T-helper 2 cell treated with Interferon-gamma antibody and Interleukin-4, amounts not matched to agents 5 μg/mL and 100 μg/mL, for 36 hours (primary cell): ENCODE results near the gene SDK2.

ENCODE experiments used
- DNase-seq: peaks from one replicate; pipeline ENCODE4 v3.0.0; 2021; ENCODE audit warnings: low spot score
- H3K27ac Mint-ChIP-seq: one replicate; pipeline ENCODE4 v1.8.0; 2021; ENCODE audit warnings: mild to moderate bottlenecking, mixed read lengths
- H3K27me3 Mint-ChIP-seq: one replicate; pipeline ENCODE4 v1.8.0; 2021; ENCODE audit warnings: low read depth, mixed read lengths
- H3K36me3 Mint-ChIP-seq: one replicate; pipeline ENCODE4 v1.8.0; 2021; ENCODE audit warnings: low read depth, mixed read lengths
- H3K4me1 Mint-ChIP-seq: one replicate; pipeline ENCODE4 v1.8.0; 2021; ENCODE audit warnings: low read depth, mixed read lengths
- H3K4me3 Mint-ChIP-seq: one replicate; pipeline ENCODE4 v1.8.0; 2022; ENCODE audit warnings: mild to moderate bottlenecking, moderate library complexity, mixed read lengths
- H3K9me3 Mint-ChIP-seq: one replicate; pipeline ENCODE4 v1.8.0; 2021; ENCODE audit warnings: mixed read lengths

The SDK2 gene

GRCh38 chr17:73549841-73550430 is 94.3 kb downstream of the SDK2 start:
- Mint-ChIP-seq H3K27me3 (peaks cover 3% of the 10 kb centered on the region), H3K4me1 (peaks cover 5% of the 10 kb centered on the region), H3K4me3 (no peak overlapping the region), H3K27ac (no peak overlapping the region), H3K36me3 (no peaks in the 10 kb centered on the region), H3K9me3 (no peaks in the 10 kb centered on the region)
- DNase-seq, result no peak

- no peaks in the 10 kb centered on the region for H3K36me3 Mint-ChIP-seq
- H3K4me1 Mint-ChIP-seq, result peaks cover 2% of the 10 kb centered on the region
- H3K9me3 Mint-ChIP-seq, result no peaks in the 10 kb centered on the region
- no peak for DNase-seq
- H3K27me3 Mint-ChIP-seq, result peaks cover 3% of the 10 kb centered on the region
- H3K27ac Mint-ChIP-seq, result no peak overlapping the region
- H3K4me3 Mint-ChIP-seq, result no peak overlapping the region
These were observed 95.5 kb downstream of the SDK2 start for GRCh38 chr17:73548620-73549311.

GRCh38 chr17:73547790-73548189 is 96.5 kb downstream of the SDK2 start:
- H3K4me1 Mint-ChIP-seq, result peaks cover 2% of the 10 kb centered on the region
- no peak for DNase-seq
- no peak overlapping the region for H3K4me3 Mint-ChIP-seq
- H3K9me3 Mint-ChIP-seq, result no peaks in the 10 kb centered on the region
- peaks cover 3% of the 10 kb centered on the region for H3K27me3 Mint-ChIP-seq
- H3K27ac Mint-ChIP-seq, result no peak overlapping the region
- H3K36me3 Mint-ChIP-seq, result no peaks in the 10 kb centered on the region

GRCh38 chr17:73546770-73547536 is 97.3 kb downstream of the SDK2 start:
- H3K36me3 Mint-ChIP-seq, result no peaks in the 10 kb centered on the region
- DNase-seq, result no peak
- peaks cover 1% of the 10 kb centered on the region for H3K4me1 Mint-ChIP-seq
- H3K4me3 Mint-ChIP-seq, result no peak overlapping the region
- no peak overlapping the region for H3K27ac Mint-ChIP-seq
- peaks cover 3% of the 10 kb centered on the region for H3K27me3 Mint-ChIP-seq
- no peaks in the 10 kb centered on the region for H3K9me3 Mint-ChIP-seq

- DNase-seq, result no peak
These were observed 98.1 kb downstream of the SDK2 start for GRCh38 chr17:73546114-73546513.

GRCh38 chr17:73545109-73546032 is 98.9 kb downstream of the SDK2 start:
- Mint-ChIP-seq H3K27me3 (peaks cover 3% of the 10 kb centered on the region), H3K9me3 (no peaks in the 10 kb centered on the region), H3K36me3 (no peaks in the 10 kb centered on the region), H3K4me3 (no peak overlapping the region), H3K4me1 (no peaks in the 10 kb centered on the region), H3K27ac (no peak overlapping the region)
- DNase-seq, result no peak

More at GRCh38 chr17:73546114-73546513, 98.1 kb downstream of the SDK2 start:
- Mint-ChIP-seq H3K4me3 (no peak overlapping the region), H3K27ac (no peak overlapping the region), H3K9me3 (no peaks in the 10 kb centered on the region), H3K27me3 (peaks cover 3% of the 10 kb centered on the region), H3K4me1 (no peaks in the 10 kb centered on the region), H3K36me3 (no peaks in the 10 kb centered on the region)

- Mint-ChIP-seq H3K36me3 (no peaks in the 10 kb centered on the region), H3K27me3 (peaks cover 3% of the 10 kb centered on the region), H3K27ac (no peak overlapping the region), H3K4me3 (no peak overlapping the region), H3K9me3 (no peaks in the 10 kb centered on the region), H3K4me1 (no peaks in the 10 kb centered on the region)
- no peak for DNase-seq
These were observed 99.9 kb downstream of the SDK2 start for GRCh38 chr17:73544333-73544732.

GRCh38 chr17:73542323-73542722 is 101.9 kb downstream of the SDK2 start:
- no peak for DNase-seq
- H3K36me3 Mint-ChIP-seq, result no peaks in the 10 kb centered on the region
- H3K27ac Mint-ChIP-seq, result no peak overlapping the region
- peaks cover 3% of the 10 kb centered on the region for H3K27me3 Mint-ChIP-seq
- no peak overlapping the region for H3K4me3 Mint-ChIP-seq
- H3K4me1 Mint-ChIP-seq, result no peaks in the 10 kb centered on the region
- H3K9me3 Mint-ChIP-seq, result no peaks in the 10 kb centered on the region

- Mint-ChIP-seq H3K36me3 (no peaks in the 10 kb centered on the region), H3K4me3 (no peak overlapping the region), H3K4me1 (no peaks in the 10 kb centered on the region), H3K9me3 (no peaks in the 10 kb centered on the region), H3K27ac (no peak overlapping the region), H3K27me3 (peaks cover 3% of the 10 kb centered on the region)
- DNase-seq, result no peak
These were observed 102.7 kb downstream of the SDK2 start for GRCh38 chr17:73541561-73541981.

- no peaks in the 10 kb centered on the region for H3K4me1 Mint-ChIP-seq
These were observed 103.1 kb downstream of the SDK2 start for GRCh38 chr17:73541111-73541510.

GRCh38 chr17:73539166-73539565 is 105.1 kb downstream of the SDK2 start:
- H3K27ac Mint-ChIP-seq, result no peak overlapping the region

More at GRCh38 chr17:73541111-73541510, 103.1 kb downstream of the SDK2 start:
- Mint-ChIP-seq H3K36me3 (no peaks in the 10 kb centered on the region), H3K4me3 (no peak overlapping the region), H3K9me3 (no peaks in the 10 kb centered on the region), H3K27me3 (peaks cover 3% of the 10 kb centered on the region), H3K27ac (no peak overlapping the region)
- no peak for DNase-seq

GRCh38 chr17:73538445-73538844 is 105.8 kb downstream of the SDK2 start:
- H3K4me1 Mint-ChIP-seq, result no peaks in the 10 kb centered on the region
- no peaks in the 10 kb centered on the region for H3K27me3 Mint-ChIP-seq
- H3K4me3 Mint-ChIP-seq, result no peak overlapping the region
- no peak overlapping the region for H3K27ac Mint-ChIP-seq
- H3K36me3 Mint-ChIP-seq, result no peaks in the 10 kb centered on the region
- H3K9me3 Mint-ChIP-seq, result no peaks in the 10 kb centered on the region
- DNase-seq, result no peak

More at GRCh38 chr17:73539166-73539565, 105.1 kb downstream of the SDK2 start:
- H3K36me3 Mint-ChIP-seq, result no peaks in the 10 kb centered on the region
- no peaks in the 10 kb centered on the region for H3K4me1 Mint-ChIP-seq
- H3K4me3 Mint-ChIP-seq, result no peak overlapping the region
- no peaks in the 10 kb centered on the region for H3K27me3 Mint-ChIP-seq
- no peak for DNase-seq
- no peaks in the 10 kb centered on the region for H3K9me3 Mint-ChIP-seq

GRCh38 chr17:73536700-73537605 is 107.3 kb downstream of the SDK2 start:
- Mint-ChIP-seq H3K4me3 (no peak overlapping the region), H3K9me3 (no peaks in the 10 kb centered on the region), H3K27ac (no peak overlapping the region), H3K27me3 (no peaks in the 10 kb centered on the region), H3K4me1 (no peaks in the 10 kb centered on the region), H3K36me3 (no peaks in the 10 kb centered on the region)
- no peak for DNase-seq
